GM19351 (cell line): ENCODE results near the gene SNX22.

Experiments
- ATAC-seq: cut with Tn5 transposase; IDR thresholded peaks from one replicate; pipeline ENCODE4 v1.9.1; 2021; ENCODE audit warnings: mild to moderate bottlenecking, moderate library complexity; ENCODE audit not compliant: unreplicated experiment

SNX22 gene

DNA sequence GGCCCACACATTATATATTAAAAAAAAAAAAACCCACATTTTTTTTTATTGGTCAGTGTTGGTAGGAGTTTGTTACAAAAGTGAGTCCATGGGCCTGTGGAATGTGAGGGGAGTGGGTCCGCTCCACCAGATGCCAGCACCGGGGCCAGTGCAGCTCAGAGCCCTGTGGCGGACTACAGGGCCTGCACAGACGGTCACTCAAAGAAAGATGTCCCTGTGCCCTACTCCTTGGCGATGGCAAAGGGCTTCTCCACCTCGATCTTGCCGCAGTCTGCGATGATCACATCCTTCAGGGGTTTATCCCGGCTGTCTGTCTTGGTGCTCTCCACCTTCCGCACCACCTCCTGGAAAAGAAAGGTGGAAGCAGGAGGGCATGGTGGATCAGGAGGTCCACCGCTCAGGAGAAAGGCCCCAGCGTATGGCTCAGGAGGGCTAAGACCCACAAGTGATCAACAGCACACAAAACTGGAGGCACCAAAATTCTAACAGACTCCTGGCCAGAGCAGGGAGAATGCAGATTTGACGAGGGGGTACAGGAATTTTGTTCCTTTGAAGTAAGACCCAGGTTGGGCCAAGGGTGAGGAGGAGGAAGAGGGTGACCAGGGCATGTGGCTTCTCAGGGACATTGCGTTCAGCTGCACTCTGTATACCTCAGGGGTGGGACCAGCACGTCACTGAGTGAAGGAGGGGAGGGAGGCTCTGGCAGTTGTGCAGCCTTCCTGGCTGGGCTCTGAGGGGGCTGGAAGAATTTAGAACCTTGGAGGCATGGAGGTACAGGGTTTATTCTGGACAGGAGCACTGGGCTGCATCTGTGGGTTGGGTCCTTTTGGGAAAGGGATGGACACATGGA, 4.5 kb downstream of the SNX22 start:
- ATAC-seq, result no peak

DNA sequence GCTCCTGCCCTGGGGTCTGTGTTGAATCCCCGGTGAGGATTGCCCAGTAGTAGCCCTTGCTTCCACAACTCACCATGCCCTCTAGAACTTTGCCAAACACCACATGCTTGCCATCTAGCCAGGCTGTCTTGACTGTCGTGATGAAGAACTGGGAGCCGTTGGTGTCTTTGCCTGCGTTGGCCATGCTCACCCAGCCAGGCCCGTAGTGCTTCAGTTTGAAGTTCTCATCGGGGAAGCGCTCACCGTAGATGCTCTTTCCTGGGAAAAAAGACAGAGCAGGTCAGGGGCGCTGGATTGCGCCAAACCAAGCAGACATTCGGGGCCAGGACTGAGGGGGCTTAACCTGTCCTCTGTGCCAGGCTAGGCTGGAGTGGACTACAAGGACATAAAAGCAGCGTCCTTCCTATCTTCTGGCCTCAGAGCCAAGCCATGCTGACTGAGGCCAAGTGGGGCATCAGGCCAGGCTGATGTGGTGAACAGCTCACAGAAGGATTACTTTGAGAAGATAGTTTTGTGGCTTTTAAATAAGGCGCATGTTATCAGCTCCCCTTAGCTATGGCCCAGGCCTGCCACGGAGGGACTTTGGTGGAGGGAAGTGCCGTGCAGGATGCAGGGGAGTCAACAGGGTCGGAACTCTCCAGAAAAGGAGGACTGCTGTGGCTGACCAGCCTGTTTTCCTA, 5.3 kb downstream of the SNX22 start:
- no peak for ATAC-seq

DNA sequence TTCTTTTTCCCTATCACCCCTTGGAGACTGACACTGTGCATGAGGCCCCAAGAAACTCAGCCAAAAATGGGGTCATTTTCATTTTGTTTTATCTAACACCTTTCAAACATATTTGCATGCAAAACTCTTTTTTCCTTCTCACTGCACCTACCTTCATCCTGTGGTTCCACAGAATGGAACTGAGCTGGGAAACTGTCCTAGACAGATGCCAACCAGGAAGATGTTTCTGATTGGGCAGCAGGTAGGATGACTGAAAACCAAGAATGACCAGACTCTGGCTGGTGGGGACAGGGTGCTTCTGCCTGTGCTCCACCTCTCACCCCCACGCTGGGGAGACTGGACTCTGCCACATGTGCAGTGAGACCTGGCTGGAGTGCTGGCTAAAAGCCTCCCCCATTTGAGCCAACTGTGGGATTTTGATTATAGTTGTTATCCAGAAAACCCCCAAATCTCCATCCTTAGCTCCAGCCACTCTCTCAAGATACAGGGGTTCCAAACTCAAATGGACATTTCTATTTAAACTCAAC, 6.1 kb downstream of the SNX22 start:
- ATAC-seq, result no peak

DNA sequence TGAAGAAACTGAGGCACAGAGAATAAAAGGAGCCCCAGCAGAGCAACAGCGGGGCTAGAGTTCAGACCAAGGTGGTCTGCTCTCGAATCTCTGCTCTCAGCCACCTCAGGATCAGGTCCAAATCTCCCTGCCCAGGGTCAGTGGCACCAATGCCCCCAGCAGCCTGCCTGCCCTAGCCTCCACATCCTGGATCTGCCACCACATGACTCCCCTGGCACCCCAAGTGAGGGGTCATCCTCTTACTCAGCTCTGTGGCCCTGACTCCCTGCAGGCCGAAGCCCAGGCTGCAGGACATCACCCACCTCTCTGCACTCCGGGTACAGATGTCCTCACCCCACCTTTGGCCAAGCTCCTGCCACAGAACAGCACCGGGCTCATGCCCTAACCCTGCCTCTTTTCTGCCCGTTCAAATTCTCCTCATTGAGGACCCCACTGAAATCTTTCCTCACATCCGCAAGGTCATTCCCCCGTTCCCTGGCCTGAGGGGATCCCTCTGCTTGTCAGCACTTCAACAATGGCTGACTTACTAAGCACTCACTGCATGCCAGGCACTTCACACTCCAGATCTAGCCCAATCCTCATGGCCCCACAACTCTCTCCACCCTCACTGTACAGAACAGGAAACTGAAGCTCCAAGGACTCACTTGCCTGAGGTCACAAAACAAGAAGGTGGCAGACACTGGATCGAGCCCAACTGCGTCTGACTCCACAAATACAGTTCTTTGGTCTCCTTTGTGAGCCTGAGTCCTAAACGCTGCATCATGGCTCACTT, 7.0 kb downstream of the SNX22 start:
- no peak for ATAC-seq

DNA sequence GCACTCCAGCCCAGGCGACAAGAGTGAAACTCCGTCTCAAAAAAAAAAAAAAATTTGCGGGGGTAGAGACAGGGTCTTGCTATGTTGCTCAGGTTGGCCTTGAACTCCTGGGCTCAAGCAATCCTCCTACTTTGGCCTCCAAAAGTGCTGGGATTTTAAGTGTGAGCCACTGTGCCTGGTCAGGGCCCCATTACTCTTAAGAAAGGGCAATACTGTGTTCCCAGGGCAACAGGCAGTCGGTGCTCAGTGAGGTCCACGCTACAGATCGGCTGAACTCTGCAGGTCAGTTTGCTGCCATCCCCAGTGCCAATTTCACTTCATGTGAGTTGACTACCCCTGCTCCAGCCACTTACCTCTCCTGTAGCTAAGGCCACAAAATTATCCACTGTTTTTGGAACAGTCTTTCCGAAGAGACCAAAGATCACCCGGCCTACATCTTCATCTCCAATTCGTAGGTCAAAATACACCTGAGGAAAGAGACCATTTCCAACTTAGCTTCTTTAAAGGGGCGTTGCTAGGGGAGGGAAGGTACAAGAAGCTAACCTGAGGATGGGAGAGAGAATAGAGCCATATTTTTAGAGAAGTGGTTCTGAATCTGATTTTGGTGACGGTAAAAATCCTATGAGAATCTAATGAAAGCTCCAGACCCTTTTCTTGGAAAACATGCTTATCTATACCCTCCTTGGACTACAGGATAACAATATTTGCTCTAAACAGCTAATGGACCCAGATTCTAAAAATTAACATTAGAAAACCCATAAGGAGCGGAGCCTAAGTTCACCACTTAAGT, 10.4 kb downstream of the SNX22 start:
- ATAC-seq, result no peak

DNA sequence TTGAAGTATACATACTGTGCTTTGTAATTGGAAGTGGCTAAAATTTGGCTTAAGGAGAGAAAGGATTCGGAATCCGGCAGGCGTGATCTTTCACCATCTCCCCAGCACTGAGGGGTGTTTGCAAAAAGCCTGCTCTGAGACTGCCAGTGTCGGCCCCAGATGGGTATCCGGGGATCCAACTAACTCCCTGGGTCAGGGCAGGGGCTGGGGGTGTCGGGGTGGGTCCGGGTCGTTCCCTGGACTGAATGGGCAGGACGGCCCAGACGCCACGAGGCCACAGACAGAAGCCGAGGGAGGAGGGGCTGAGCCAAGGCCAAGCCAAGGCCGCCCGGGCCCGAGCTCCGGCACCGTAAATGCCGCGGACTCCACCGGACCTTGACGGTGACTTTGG, 10.9 kb downstream of the SNX22 start:
- ATAC-seq, result peak; percentile 17

DNA sequence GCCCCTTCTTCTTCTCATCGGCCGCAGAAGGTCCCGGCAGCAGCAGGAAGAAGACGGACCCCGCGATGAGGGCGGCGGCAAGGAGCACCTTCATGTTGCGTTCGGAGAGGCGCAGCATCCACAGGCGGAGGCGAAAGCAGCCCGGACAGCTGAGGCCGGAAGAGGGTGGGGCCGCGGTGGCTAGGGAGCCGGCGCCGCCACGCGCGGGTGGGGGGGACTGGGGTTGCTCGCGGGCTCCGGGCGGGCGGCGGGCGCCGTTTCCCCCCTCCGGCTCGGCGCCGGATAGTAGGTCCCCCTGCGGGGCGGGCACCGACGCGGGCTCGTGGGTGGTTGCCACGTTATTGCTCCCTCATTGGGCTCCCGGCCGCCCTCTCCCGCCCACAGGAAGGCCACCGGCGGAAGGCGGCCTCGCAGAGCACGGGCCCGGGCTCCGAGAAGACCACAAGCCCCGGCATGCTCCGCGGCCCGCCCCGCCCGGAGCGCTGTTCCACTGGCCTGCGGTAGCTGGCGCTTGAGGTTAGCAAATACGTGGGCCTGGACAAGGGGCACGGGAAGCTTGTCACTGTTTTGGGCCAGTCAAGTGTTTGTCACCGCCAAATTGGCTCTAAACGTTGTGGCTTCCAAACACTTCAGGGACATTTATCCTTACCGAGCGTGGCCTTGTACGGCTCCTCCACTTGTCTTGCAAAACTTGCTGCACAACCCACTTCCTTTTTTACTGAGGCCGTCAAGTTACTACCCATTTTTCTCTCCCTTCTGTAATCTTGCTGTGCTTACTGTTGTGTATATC, 11.5 kb downstream of the SNX22 start, which contains the start of gene PPIB:
TSS of gene PPIB (minus strand) at position 154 of the 790 bp plus-strand sequence. CDS start at position 118, 36 bp downstream.
- peak; percentile 86 for ATAC-seq

DNA sequence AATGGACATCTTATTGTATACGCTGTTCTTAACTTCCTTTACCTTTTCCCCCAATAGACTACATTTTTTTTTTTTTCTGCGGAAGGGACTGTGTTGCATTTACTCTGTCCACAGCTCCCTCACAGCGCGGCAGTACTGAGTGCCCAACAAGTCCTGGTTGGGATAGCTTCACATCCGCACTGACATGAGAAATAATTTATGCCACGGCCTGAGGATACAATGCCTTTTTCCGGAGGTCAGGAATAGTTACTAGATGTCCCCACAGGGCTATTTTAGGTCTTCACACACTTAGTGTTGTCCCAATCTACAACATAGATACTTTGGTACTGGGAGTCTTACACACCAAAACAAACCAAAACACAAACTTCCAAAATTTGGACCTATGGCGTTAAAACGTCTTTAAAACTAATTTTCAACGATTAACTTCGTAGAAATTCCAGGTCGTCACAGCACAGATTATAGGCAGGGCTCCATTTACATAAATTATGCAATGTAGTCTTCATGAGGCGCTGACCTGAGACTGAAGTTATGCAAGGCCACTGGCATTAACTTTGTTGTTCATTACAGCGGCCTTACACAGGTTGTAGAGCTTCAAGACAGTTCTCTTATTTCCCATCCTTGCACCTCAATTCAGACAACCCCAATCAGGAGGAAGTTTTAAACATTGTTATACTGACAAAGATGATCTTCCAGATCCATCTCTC, 12.3 kb downstream of the SNX22 start:
- no peak for ATAC-seq

DNA sequence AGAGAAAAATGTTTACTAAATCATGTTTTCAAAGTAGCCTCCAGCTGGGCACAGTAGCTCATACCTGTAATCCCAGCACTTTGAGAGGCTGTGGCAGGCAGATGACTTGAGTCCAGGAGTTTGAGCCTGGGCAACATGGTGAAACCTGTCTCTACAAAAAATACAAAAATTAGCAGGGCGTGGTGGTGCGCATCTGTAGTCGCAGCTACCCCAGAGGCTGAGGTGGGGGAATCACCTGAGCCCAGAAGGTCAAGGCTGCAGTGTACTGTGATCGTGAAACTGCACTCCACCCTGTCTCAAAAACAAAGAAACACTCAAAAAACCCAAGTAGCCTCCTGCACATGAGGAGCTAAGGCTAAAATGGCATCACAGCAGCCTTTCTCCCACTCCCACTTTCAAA, 12.9 kb downstream of the SNX22 start:
- ATAC-seq, result no peak

DNA sequence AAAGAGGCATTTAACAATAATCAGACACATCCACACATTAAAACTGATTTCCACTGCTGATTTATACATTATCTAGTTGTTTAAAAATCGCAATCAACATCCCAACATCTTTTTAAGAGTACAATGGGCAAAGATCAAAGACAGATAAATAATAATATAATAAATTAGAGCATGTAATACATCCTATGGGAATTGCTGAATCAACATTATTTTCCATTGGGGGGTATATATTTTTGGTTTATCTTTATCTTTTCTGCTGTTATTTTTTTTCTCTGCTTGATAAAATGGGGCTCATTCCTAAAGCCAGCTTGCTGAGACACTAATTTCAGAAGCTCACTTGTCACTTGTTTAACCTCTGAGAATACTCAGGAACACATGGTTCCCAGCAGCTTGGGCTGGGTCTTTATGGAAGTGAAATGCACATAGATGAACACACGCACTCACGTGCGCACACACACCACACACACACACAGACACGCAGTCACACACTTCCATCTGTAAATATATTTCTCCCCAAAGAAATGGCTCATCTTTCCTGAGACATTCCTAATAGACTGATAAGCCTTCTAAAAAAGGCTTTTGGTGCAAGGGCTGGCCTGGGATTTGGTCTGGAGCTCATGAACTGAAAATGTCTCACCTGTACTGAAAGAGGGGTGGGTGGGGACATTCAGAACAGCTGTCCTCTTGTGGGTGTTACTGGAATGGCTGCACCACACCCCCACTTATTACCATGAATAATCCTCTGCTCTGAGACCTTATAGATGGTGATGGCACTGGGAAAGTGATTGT, 14.8 kb downstream of the SNX22 start:
- ATAC-seq, result no peak

DNA sequence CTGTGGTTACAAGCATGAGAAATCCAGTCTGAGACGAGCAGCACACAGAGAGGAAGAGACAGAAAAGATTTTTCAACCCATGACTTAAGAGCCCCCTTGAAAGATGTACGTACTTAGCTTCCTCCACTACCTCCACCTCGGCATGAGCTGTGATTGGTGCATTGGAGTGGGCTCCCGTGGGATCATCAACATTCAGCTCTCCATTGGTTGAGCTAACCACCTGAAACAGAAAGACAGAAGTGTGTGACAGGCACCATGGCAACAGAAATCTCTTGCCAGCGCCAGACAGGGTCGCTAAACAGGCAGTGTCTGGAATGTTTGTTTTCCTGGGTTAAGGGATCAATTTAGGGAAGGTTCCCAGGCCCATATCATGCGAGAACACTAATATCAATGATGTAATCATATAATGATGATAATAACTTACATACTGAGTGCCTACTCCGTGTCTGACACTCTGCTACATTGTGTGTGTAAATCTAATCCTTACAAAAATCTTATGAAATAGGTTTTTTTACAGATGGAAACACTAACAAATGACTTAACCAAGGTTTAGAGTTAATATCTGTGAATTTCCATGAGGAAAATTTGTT, 28.8 kb downstream of the SNX22 start:
- no peak for ATAC-seq

DNA sequence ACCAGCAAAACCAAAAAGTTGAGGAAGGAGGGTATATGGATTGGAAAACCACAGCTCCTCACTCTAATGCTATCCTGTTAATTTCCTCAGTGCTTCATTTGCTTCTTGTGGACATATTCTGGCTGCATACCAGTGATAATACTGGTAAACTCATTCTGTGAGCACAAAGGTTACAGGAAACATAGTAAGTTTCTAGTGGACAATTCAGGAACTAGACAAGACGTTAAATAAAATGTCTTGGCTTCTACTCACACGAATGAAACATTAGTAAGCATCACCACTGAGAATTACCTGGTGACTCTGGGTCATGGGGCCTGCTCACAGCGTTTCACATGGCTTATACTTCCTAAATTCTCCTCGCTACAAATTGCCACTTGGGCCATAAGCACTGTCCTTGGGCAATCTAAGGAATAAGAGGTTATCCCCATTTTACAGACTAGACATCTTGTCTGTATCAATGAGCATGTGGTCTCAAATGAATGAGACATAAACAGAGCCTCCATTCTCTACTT, 31.4 kb downstream of the SNX22 start:
- ATAC-seq, result no peak

DNA sequence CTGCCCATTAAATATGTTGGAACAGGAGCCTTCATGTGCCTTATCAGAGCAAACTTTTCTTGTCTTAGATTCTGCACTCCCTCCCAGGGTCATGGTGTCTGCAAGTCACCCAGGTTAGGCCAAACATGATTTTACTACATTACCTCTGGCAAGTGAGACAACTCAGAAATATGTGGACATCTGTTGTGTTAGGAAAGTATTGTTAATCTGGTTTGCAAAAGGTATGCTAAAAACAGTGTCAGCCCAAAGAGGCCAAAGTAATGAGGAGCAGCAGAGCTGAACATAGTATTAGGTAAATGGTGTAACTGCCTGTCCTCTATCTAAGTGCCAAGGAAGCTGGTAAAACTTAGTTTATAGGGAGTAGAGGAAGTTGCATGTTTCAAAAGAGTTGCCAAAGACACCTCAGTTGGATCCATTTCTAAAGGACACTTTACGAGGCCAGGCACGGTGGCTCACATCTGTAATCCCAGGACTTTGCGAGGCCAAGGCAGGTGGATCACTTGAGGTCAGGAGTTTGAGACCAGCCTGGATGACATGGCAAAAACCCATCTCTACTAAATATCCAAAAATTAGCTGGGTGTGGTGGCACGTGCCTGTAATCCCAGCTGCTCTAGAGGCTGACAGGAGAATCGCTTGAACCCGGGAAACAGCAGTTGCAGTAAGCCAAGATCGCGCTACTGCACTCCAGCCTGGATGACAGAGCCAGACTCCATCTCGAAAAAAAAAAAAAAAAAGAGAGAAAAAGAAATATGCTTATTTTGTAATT, 33.8 kb downstream of the SNX22 start:
- no peak for ATAC-seq

DNA sequence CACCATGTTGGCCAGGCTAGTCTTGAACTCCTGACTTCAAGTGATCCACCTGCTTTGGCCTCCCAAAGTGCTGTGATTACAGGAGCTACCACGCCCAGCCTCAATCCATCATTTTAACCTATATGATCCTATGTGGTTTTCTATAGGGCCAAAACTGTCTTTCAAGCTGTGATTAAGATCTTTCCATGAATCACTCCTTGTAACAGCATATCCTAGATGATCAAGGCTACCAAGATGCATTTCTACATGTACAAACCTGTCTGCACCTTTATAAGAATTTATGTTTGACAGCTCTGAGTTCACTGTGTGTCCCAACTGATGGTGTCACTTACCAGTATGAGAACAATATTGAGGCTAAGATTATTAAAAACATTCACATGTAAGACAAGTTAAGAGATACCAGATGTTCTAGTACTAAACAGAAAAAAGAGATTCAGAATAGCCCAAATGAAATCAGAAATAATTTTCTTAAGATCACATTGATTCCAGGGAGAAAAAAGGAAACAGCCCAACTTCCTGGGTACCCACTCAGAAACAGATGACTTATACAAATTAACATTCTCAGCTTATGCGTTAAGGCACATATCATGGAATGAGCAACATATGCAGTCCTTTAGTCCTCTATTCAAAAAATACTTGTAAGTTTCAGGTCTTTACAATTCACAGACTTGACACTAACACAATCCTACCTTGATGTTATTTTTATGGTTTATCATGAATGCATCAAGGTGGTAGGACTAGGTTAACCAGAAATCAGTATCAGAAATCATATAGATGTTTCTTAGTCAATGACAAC, 36.1 kb downstream of the SNX22 start:
- no peak for ATAC-seq

DNA sequence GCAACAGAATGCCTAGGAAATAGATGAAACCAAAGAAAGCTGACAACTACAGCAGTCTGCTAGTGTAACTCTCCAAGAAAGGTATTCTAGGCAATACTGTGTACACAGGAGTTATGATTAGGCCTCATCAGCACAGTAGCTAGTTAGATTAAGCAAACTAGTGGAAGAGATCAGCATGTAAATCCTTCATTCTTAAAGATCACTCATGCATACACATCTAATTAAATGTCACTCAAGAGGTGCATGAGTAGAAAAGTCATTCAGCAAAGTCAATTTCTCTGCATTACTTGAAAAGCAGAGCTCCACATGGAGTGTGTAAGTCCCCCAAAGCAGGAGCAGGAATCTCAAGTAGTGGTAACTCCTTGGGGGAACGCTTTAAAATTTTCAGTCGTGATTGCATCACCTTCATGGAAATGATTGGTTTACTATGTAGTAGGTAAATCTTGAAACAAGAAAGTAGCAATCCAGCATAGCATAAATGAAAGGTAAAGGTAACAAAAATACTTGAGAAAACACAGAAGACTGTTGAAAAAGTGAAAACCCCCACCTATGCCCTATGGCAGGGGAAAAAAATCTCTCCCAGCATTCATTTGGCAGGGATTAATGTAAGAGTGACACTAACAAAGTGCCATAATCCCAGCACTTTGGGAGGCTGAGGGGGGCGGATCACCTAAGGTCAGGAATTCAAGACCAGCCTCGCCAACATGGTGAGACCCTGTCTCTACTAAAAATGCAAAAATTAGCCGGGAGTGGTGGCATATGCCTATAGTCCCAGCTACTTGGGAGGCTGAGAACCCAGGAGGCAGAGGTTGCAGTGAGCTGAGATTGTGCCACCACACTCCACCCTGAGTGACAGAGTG, 40.7 kb downstream of the SNX22 start:
- no peak for ATAC-seq
